Medulla oblongata (tissue), 1 donor: ENCODE measurements around the gene BHLHA9.
A peak's percentile ranks its signal among the peaks of the same experiment; 100 is the strongest.

Source experiments
- DNase-seq: peaks from one replicate; pipeline ENCODE4 v3.0.0-alpha.2; 2015; ENCODE audit errors: extremely low spot score

BHLHA9 gene

GRCh38 chr17:1255041-1255440 is 15.2 kb upstream of the BHLHA9 start:
- no peak for DNase-seq

- DNase-seq, result no peak
Observed at GRCh38 chr17:1256699-1257098, 13.5 kb upstream of the BHLHA9 start.

GRCh38 chr17:1260086-1260769 is 10.0 kb upstream of the BHLHA9 start:
- no peak for DNase-seq

- no peak for DNase-seq
Observed at GRCh38 chr17:1260770-1261161, 9.5 kb upstream of the BHLHA9 start.

GRCh38 chr17:1264196-1264595 is 6.0 kb upstream of the BHLHA9 start:
- DNase-seq, result no peak

- no peak for DNase-seq
Observed at GRCh38 chr17:1267471-1267943, 2.7 kb upstream of the BHLHA9 start.

- no peak for DNase-seq
Observed at GRCh38 chr17:1271030-1271423, 783 bp downstream of the BHLHA9 start.

GRCh38 chr17:1271441-1271840 is 1.2 kb downstream of the BHLHA9 start:
- DNase-seq, result no peak

- DNase-seq, result no peak
Observed at GRCh38 chr17:1272701-1273100, 2.5 kb downstream of the BHLHA9 start.

GRCh38 chr17:1273492-1274244 is 3.4 kb downstream of the BHLHA9 start:
- DNase-seq, result no peak

GRCh38 chr17:1274245-1274608 is 4.0 kb downstream of the BHLHA9 start:
- DNase-seq, result no peak

- DNase-seq, result no peak
Observed at GRCh38 chr17:1275205-1275961, 5.1 kb downstream of the BHLHA9 start.

- peak; percentile 56 for DNase-seq
Observed at GRCh38 chr17:1275962-1276736, 5.9 kb downstream of the BHLHA9 start.

- DNase-seq, result no peak
Observed at GRCh38 chr17:1280652-1281051, 10.4 kb downstream of the BHLHA9 start.

- DNase-seq, result no peak
Observed at GRCh38 chr17:1286379-1287106, 16.3 kb downstream of the BHLHA9 start.

- no peak for DNase-seq
Observed at GRCh38 chr17:1289695-1290094, 19.5 kb downstream of the BHLHA9 start.

- DNase-seq, result no peak
Observed at GRCh38 chr17:1290676-1291075, 20.4 kb downstream of the BHLHA9 start.

GRCh38 chr17:1294157-1294717 is 24.0 kb downstream of the BHLHA9 start:
- no peak for DNase-seq

GRCh38 chr17:1298606-1299005 is 28.4 kb downstream of the BHLHA9 start:
- no peak for DNase-seq

GRCh38 chr17:1299552-1300370 is 29.5 kb downstream of the BHLHA9 start:
- DNase-seq, result no peak
